Lower leg skin (tissue), 3 donors: ENCODE results near the gene HMGB1.

ENCODE experiments used
- CTCF ChIP-seq, 3 donors: fragments of 450-650 bp; IDR thresholded peaks; one replicate each; pipeline ENCODE4 v1.5.1; 2016; ENCODE audit warnings: antibody characterized with exemption in 3 of 3, mild to moderate bottlenecking in 3 of 3, moderate library complexity in 2 of 3
- POLR2A ChIP-seq, 2 donors: fragments of 450-650 bp; IDR thresholded peaks; one replicate each; pipeline ENCODE4 v1.6.1; 2016 to 2017; ENCODE audit warnings: antibody characterized with exemption in 2 of 2, mild to moderate bottlenecking in 1 of 2, moderate library complexity in 1 of 2

GRCh38 chr13:30479883-30480219 lies 14.1 kb upstream of the HMGB1 start:
- no peak for TF ChIP-seq CTCF (IDR thresholded peaks at IDR 0.05)
- no peak for TF ChIP-seq POLR2A (IDR thresholded peaks at IDR 0.05)
